GM19240 (cell line): ENCODE data around the gene HRC.
"Not testable (repeated sequence)": the region's sequence is repeated elsewhere in the genome, so short reads cannot be mapped to it uniquely, and the experiment has no call there.

Source experiments
- DNase-seq: peaks from one replicate; pipeline ENCODE4 v3.0.0; 2011; ENCODE audit warnings: low spot score; ENCODE audit not compliant: insufficient read length

Gene HRC

GRCh38 chr19:49160450-49161189 is 5.4 kb upstream of the HRC start:
- no peak for DNase-seq

DNA sequence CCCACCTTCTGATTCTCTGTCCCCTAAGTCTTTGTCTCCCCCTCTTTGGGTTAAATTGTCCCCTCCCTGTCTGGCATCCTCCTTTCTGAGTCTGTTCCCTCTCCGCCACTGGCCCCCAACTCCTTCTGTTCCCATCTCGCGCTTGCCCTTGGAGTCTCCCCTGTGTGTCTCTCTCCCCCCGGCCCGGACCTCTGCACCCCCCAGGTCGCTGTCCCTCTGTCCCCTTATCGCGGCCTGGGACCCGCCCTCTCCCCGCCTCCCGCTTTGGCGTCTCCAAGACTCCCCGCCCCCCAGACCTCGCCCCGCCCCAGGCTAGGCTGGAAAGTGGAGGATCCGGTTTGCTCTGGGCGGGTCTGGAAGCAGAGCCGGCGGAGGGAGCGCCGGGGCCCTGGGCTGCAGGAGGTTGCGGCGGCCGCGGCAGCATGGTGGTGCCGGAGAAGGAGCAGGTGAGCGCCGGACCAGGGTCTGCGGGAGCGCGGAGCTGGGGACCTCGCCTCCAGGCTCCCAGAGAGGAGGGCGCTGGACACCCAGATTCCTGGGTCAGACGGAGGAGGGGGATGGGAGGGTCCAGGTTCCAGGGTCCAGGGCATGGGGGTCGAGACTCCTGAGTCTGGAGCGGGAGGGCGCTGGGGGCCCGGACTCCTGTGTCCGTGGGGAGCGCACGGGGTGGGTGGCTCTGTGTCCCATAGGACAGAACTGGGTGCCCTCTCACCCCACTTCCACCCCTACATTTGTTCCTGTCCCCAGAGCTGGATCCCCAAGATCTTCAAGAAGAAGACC is 2.4 kb upstream of the HRC start, which contains the start of gene TRPM4:
TSS of gene TRPM4 (plus strand) at position 348 of the 780 bp plus-strand sequence. CDS start at position 423, 75 bp downstream.
- no peak for DNase-seq

GRCh38 chr19:49155820-49156346 is 687 bp upstream of the HRC start:
- no peak for DNase-seq

GRCh38 chr19:49154279-49154678 is 917 bp downstream of the HRC start:
- no peak for DNase-seq

GRCh38 chr19:49153167-49153809 is 1.9 kb downstream of the HRC start:
- no peak for DNase-seq

DNA sequence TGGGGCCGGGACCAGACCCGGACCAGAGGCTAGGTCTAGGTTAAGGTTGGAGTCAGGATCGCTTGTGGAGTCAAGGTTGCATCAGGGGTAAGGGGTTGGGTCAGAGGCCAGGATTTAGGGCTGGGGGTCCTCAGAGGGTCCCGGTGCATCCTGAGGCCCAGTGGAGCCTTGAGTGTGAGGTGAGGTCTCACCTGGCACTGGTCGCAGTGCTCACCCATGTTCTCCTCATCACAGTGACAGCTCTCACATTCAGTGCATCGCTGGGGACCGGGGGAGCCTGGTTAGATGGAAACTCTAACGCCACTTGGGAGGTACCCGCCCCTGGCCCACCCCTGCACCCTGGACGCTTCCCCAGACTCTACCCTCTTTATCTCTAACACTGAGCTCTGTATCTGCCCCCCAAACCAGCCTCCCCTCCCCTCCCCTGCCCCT is 3.1 kb downstream of the HRC start:
- no peak for DNase-seq

GRCh38 chr19:49151267-49152118 is 3.7 kb downstream of the HRC start:
- no peak for DNase-seq

GRCh38 chr19:49150944-49151243 is 4.3 kb downstream of the HRC start:
- no peak for DNase-seq

DNA sequence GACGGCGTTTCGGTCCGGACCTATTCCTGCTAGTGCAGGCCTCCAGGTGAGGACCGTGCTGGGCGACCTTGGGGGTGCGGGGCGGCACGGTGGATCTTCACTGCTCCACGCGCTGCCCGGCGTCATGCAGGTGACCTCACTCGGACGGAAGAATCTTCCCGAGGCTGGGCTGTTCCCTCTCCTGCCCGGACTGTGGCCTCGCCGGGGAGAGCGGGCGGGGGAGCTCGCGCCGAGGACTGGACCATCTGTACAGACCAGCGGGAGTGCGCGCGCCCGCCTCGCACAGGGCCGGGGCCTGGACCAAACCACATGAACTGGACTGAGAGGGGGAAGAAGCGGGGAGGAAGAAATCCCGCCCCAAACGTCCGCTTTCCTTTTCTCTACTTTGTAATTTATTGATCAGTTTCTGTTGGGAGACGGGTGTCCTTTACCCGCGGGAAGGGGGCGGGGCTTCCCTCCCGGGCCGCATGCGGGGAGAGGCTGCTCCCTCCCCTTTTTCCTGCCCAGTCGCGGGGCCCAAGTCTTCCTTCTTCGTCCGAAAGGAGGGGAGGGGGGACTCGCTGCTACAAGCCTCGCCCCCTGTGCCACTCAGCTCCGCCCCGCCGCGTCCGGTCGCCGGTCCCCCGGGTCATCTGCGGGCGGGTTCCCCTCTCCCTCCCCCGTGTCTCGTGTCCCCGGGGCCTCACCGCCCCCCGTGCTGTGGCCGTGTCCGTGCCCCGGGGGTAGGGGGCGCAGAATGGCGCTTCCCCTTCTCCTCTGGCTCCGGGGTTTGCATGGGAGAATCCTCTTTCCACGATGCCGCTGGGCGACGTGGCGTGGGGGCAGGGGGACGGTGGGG is 4.9 kb downstream of the HRC start:
- DNase-seq, result peak; percentile 51

DNA sequence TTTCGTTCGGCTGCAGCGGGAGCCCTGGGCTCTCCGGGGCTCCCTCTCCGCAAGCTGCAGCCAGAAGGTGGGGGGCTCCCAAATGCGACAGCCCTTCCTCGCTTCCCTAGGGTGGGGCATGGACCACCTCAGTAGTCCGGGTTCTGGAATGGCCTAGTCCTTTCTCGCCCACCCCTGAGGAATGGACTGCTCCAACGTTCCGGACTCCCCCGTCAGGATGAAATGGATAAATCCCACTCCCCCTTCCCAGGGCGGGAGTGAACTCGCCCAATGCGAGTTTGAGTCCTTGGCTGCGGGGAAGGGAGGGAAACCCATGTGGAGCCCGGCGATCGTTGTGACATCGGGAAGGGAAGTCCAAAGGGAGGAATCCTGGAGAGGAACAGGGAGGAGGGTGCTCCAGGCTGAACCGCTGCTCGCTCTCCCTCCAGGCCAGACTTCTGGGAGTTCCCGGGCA is 5.5 kb downstream of the HRC start:
- no peak for DNase-seq

DNA sequence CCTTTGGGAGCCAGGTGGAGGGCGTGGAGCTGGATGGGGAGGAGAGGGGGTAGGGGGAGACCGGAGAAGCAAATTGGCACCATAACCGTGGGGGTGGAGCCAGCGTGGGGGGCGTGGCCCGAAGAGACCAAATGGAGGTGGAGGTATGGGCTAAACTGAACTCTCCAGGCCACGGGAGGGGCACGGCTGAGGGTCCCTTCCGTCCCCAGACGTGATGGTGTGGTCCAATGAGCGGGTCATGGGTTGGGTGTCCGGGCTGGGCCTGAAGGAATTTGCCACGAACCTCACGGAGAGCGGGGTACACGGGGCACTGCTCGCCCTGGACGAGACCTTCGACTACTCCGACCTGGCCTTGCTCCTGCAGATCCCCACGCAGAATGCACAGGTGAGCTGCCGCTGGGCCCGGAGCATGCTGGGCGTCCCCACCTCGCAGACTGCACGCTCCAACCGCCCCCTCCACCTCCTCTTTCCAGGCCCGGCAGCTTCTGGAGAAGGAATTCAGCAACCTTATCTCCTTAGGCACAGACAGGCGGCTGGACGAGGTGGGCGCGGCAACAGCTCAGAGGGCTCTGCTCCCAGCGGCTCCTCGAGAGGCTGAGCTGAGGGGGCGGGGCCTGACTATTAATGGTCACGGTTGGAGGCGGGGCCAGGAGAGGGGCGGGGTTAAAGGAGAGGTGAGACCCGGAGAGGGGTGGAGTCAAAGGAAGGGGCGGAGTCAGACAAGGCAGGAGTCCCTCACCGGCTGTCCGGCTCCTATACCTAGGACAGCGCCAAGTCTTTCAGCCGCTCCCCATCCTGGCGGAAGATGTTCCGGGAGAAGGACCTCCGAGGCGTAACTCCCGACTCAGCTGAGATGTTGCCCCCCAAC is 6.2 kb downstream of the HRC start:
- DNase-seq, result peak; percentile 51

DNA sequence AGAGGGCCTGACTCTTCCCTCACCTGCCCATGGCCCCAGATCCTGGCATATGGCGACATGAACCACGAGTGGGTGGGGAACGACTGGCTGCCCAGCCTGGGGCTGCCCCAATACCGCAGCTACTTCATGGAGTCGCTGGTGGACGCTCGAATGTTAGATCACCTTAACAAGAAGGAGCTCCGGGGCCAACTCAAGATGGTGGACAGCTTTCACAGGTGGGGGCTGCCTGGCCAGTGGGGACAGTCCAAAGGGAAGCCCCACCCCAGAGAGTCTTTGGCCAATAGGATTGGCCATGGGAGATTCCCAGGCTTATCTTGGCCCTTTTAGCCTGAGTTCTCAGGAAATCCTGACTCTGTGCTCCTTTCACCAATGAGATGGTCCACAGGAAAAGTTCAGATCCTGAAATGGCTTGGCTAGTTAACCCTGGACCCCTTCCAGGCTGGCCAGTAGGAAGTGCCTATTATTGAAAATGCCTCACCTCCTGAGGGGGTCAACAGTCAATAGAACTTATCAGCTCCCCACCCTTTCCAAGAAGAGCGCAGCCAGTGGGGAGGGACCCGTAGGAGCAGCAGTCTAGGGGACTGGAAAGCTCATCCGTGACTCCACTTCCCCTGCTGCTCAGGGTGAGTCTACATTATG is 7.0 kb downstream of the HRC start:
- DNase-seq, result no peak

- not testable (repeated sequence) for DNase-seq
Observed at GRCh38 chr19:49146408-49146770, 8.8 kb downstream of the HRC start.

DNA sequence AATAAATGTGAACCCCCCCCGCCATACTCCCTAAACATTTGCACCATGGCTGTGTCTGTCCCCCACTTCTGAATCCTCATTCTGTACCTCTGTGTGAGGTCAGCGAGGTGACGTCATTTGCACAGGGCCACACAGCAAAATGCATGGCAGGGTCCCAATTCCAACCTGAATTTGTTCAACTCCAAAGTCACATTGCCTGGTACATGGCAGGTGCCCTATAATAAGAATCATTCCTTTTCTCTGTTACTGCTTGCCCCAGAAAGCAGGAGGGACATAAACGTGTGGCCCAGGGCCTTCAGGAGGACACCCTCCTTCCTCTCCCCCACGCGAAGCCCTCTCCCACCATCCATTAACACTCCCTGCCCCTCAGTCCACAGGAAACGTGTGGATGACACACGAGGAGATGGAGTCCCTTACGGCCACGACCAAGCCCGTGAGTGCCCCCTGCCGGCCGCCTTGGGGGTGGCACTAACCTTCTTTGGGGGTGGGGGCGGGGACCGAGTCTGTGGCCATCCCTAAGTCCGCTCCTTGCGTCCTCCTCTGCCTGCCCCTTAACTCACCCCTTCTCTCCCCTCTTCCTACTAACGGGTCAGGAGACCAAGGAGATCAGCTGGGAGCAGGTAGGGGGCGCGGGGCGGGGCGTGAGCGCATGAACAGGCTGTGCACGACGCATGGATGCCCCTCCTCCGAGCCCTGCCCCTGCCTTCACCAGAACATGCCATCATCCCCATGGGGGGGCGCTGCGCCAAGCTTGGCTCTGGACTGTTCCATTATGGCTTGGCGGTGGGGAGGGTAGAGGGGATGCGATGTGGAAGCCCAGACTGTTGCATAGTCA is 9.4 kb downstream of the HRC start:
- DNase-seq, result peak; percentile 67

GRCh38 chr19:49142866-49143335 is 12.3 kb downstream of the HRC start:
- peak; percentile 57 for DNase-seq

DNA sequence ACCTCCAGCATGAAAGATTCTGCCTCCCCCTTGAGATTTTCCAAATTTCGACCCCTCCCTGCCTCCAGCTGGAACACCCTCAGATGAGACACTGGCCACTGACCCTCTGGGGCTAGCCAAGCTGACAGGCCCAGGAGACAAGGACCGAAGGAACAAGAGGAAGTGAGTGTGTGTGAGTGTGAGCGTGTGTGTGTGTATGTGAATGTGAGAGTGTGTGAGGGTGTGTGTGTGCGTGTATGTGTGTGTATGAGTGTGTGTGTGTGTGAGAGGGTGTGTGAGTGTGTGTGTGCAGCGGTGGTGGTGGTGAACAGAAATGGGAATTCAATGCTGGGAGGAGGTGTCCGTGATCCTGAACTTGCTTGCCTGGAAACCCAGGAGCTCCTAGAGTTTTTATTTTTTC is 13.8 kb downstream of the HRC start:
- no peak for DNase-seq

- DNase-seq, result no peak
Observed at GRCh38 chr19:49140951-49141350, 14.2 kb downstream of the HRC start.

- DNase-seq, result no peak
Observed at GRCh38 chr19:49136771-49137171, 18.4 kb downstream of the HRC start.
